Measurements from ENCODE around the gene CLTA.

- TF ChIP-seq CTCF (IDR thresholded peaks at IDR 0.05): no peak
- no peak for TF ChIP-seq POLR2A (IDR thresholded peaks at IDR 0.05)
Observed at GRCh38 chr9:36211510-36211909, 20.8 kb downstream of the CLTA start.

Measured in prostate gland (tissue), 2 donors.